Tibial artery (tissue), 4 donors: ENCODE results near the gene POLR3GL.
A peak's percentile ranks its signal among the peaks of the same experiment; 100 is the strongest.

ENCODE experiments used
- DNase-seq, 2 donors: peaks; one replicate each; pipeline ENCODE4 v3.0.0-alpha.2; 2019
- H3K27ac ChIP-seq, 2 donors: fragments of 200-600 bp; sonication (generic) in 1 of 2; 1 replicate in 1 of 2; 2 replicates in 1 of 2; pipeline ENCODE4 v1.5.1; 2018 to 2019; ENCODE audit warnings: mild to moderate bottlenecking in 1 of 2
- H3K27me3 ChIP-seq, 2 donors: fragments of 200-600 bp; sonication (generic) in 1 of 2; one replicate each; pipeline versions ENCODE4 v1.5.1 to v1.6.0; 2016 to 2019
- H3K36me3 ChIP-seq, 3 donors: fragments of 200-600 bp; sonication (generic) in 2 of 3; one replicate each; pipeline ENCODE4 v1.5.1; 2016 to 2019; ENCODE audit warnings: mild to moderate bottlenecking in 2 of 3
- H3K4me1 ChIP-seq, 4 donors: fragments of 200-600 bp; sonication (generic) in 2 of 4; 1 replicate in 3 of 4; 2 replicates in 1 of 4; pipeline ENCODE4 v1.5.1; 2016 to 2019
- H3K4me3 ChIP-seq, 2 donors: fragments of 200-600 bp; sonication (generic) in 1 of 2; 1 replicate in 1 of 2; 2 replicates in 1 of 2; pipeline ENCODE4 v1.5.1; 2018 to 2019; ENCODE audit warnings: mild to moderate bottlenecking in 2 of 2
- H3K9me3 ChIP-seq, 3 donors: fragments of 200-600 bp; sonication (generic) in 1 of 3; one replicate each; pipeline ENCODE4 v1.5.1; 2016 to 2019
- CTCF ChIP-seq, 2 experiments: fragments of 200-600 bp in 1 of 2; fragments of 450-650 bp in 1 of 2; IDR thresholded peaks; one replicate each; pipeline ENCODE4 v1.5.1; 2017 to 2019; ENCODE audit warnings: antibody characterized with exemption in 2 of 2, mild to moderate bottlenecking in 1 of 2, moderate library complexity in 1 of 2
- intact Hi-C: fragments of 100-400 bp; cut with DNase I; formaldehyde crosslinking; loops from one replicate; pipeline ENCODE4 v1.15.0; 2023; ENCODE audit warnings: low total_unique reads

Gene POLR3GL

GRCh38 chr1:145963265-145964019 is 1.0 kb upstream of the POLR3GL start:
- Histone ChIP-seq H3K27ac (peak overlapping the region; percentile 84 to 96), H3K9me3 (no peaks in the 10 kb centered on the region), H3K4me1 (peaks cover 5 to 50% (median 39%) of the 10 kb centered on the region in 4 donors), H3K4me3 (peak overlapping the region; percentile 59 to 75), H3K36me3 (peaks cover 0 to 7% (median 0%) of the 10 kb centered on the region in 3 donors), H3K27me3 (no peaks in the 10 kb centered on the region)
- no peak for TF ChIP-seq CTCF (IDR thresholded peaks at IDR 0.05)
- no peak for DNase-seq
- intact Hi-C loops = loop anchor here (10.0 kb wide), 1 partner anchor 49 kb away; the partner anchor contains the start of genes ITGA10 and PEX11B

GRCh38 chr1:145965119-145965744 is 742 bp downstream of the POLR3GL start:
- no peaks in the 10 kb centered on the region for H3K27me3 ChIP-seq
- H3K4me1 ChIP-seq = peaks cover 5 to 36% (median 27%) of the 10 kb centered on the region in 4 donors
- no peak for DNase-seq
- peak overlapping the region; percentile 84 to 96 for H3K27ac ChIP-seq
- no peaks in the 10 kb centered on the region for H3K9me3 ChIP-seq
- H3K4me3 ChIP-seq = peak overlapping the region; percentile 59 to 75
- H3K36me3 ChIP-seq = peaks cover 0 to 7% (median 0%) of the 10 kb centered on the region in 3 donors
- TF ChIP-seq CTCF (IDR thresholded peaks at IDR 0.05) = no peak
- intact Hi-C loops = loop anchor here (10.0 kb wide), 1 partner anchor 50 kb away; the partner anchor contains the start of genes ITGA10 and PEX11B

- peaks cover 5 to 26% (median 21%) of the 10 kb centered on the region in 4 donors for H3K4me1 ChIP-seq
- H3K36me3 ChIP-seq = peaks cover 0 to 7% (median 0%) of the 10 kb centered on the region in 3 donors
- H3K27ac ChIP-seq = no peak overlapping the region
- DNase-seq = no peak
- no peaks in the 10 kb centered on the region for H3K9me3 ChIP-seq
- no peaks in the 10 kb centered on the region for H3K27me3 ChIP-seq
- no peak for TF ChIP-seq CTCF (IDR thresholded peaks at IDR 0.05)
- H3K4me3 ChIP-seq = no peak overlapping the region
- intact Hi-C loops = loop anchor here (10.0 kb wide), 1 partner anchor 52 kb away; the partner anchor contains the start of genes ITGA10 and PEX11B
Measured at GRCh38 chr1:145967288-145967687, 2.8 kb downstream of the POLR3GL start.

- no peak for TF ChIP-seq CTCF (IDR thresholded peaks at IDR 0.05)
- peak in 1 of 2 donors; percentile 29 for DNase-seq
- intact Hi-C loops = no loop called here
- Histone ChIP-seq H3K27me3 (no peaks in the 10 kb centered on the region), H3K9me3 (no peaks in the 10 kb centered on the region), H3K36me3 (peaks cover 0 to 7% (median 1%) of the 10 kb centered on the region in 3 donors), H3K4me3 (no peak overlapping the region), H3K4me1 (peaks cover 0 to 5% (median 4%) of the 10 kb centered on the region in 4 donors), H3K27ac (no peak overlapping the region)
Measured at GRCh38 chr1:145972580-145972979, 8.1 kb downstream of the POLR3GL start.

GRCh38 chr1:145974721-145975120 is 10.2 kb downstream of the POLR3GL start:
- peak in 1 of 2 donors; percentile 60 for DNase-seq
- Histone ChIP-seq H3K27me3 (no peaks in the 10 kb centered on the region), H3K36me3 (peaks cover 0 to 7% (median 0%) of the 10 kb centered on the region in 3 donors), H3K4me3 (no peak overlapping the region), H3K9me3 (no peaks in the 10 kb centered on the region), H3K27ac (no peak overlapping the region), H3K4me1 (peaks cover 0 to 27% (median 24%) of the 10 kb centered on the region in 4 donors)
- intact Hi-C loops = no loop called here
- no peak for TF ChIP-seq CTCF (IDR thresholded peaks at IDR 0.05)
